DMS 273 (cell line): ENCODE measurements around the gene NTRK2.

Source experiments
- DNase-seq: peaks from one replicate; lab custom pipeline; 2025; ENCODE audit not compliant: unreplicated experiment; lab: John Stamatoyannopoulos, UW

The NTRK2 gene

DNA sequence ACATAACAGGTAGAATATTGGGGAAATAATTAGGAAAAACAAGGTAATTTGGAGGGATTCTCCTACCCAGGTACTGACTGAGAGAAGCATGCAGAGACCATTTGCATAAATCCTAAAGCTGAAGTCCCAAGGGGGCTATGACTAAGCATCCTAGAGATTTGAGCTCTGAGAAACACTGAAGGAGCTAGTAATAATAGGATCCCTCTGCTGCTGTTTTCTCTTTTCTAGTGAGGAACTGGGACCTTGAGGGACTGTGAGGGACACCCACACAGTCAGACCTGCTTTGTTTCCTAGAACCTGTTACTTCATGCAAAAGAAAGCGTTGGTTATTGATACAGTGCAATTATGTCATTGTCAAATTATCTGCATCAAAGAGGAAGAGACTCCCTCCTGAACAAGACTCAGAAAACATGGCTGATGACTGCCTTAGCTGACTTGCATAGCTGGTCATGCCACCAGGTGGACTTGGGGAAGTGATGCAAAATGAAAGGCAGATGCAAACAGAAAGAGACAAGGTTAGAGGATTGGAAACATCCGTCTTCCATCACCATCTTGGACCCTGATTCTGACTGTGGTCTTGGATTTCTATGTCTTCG, 335.4 kb downstream of the NTRK2 start:
- no peak for DNase-seq

DNA sequence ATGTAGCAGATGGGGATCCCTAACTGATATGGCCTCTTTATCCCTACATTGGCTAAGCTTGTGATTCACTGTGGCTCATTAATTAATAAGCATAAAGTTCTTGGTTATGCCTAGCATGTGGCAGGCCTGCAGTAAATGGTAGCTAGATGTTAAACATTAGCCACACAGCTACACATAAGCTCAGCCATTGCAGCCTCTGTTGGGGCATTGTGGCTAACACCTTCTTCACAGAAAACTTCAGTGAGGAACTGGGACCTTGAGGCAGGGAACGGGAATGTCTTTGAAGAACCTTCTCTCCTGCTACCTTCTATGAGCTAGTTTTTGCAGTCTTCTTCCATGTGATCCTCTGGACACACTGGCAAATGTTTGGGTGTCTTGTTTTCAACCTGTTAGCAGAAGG, 338.2 kb downstream of the NTRK2 start:
- DNase-seq = no peak

DNA sequence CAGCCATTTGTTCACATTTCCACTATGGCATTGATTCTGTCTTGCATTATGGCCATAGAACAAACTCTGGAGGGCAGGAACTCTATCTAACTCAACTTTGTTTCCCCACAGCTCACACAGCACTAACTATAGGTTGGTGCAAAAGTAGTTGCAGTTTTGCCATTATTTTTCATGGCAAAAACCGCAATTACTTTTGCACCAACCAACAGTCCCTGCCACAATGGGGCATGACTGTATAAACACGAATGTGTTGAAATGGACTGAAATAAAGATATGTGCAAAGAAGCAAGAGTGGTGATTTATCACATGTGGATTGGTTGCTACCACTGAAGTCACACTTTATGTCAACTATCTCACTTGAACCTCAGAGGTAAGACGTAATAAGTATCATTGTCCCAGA, 338.7 kb downstream of the NTRK2 start:
- no peak for DNase-seq

DNA sequence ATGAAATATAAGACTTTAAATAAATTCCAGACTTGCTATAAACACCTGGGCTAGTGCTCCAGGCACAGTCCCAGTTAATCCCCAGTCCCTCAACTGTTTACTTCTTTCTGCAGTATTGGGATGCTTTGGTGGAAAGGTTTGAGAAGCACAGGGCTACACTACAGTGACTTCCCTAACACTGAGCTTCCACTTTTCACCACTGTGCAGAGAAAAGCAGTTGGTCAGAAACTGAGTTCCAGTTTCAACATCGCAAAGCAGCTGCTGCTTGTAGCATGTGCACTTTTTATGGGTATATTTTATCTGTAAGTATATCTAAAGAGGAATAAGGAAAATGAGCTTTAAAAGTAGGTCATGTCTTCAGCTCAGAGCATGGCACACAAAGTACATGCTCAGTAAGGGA, 339.7 kb downstream of the NTRK2 start:
- DNase-seq = no peak

DNA sequence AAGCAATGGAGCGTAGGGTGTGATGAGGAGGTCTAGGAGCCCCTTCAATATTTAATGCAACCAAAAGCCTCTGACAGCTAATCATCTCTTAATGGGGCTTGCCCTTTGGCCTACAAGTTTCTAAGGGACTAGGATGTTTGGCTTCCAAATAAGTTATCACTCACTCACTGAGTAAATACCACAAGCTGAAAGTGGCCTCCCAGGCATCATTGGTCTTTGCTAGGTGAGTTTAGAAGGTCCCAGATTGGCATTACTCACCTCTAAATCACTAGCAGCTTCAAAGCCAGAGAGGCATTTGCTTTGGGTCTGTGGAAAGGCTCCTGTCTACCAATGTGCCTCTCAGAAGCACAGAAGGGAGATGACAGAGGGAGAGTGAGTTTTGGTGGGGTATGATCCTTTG, 344.2 kb downstream of the NTRK2 start:
- no peak for DNase-seq

DNA sequence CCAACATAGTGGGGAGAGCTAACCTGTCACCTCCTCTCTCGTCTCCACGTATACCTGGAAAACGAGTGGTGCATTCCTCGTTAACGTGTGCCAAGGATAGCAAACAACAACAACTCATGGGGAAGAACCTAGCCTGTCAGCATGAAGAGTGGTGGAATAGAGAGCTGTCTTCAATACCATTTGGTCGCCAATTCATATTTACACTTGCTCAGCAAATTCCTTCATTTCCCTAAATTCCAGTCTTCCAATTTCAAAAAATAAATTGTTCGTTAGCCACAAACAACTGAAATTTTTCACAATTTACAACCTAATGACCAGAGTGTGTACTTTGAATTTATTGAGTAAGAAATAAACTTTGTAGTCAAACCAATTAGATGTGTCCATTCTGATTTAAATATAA, 344.8 kb downstream of the NTRK2 start:
- no peak for DNase-seq

DNA sequence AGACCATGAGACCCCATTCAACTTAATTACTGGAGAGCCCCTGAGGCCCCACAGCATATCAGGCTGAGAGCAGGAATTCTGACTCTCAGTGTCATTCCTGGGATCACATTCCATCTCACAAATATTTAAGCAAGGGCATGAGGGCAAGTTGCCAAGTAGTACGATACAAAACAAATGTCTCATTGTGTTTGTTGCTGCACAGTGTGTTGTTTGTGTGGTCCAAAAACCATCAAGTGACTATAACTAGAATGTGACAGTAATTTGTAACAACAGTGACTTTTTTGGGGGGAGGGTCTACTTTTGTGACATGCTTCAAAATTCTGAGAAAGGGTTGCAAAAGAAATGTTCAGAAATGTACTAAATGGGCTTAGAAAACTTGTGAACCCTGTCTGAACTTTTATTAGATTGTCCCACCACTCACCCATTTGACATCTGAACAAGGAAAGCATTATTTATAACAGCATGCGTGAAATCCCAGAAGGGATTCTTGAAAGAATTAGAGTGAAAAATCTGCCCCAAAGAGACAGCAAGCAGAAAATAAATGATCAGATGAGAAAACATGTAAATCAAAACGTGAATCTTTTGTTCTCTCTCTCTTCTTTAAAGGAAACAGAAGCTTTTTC, 347.0 kb downstream of the NTRK2 start:
- no peak for DNase-seq

DNA sequence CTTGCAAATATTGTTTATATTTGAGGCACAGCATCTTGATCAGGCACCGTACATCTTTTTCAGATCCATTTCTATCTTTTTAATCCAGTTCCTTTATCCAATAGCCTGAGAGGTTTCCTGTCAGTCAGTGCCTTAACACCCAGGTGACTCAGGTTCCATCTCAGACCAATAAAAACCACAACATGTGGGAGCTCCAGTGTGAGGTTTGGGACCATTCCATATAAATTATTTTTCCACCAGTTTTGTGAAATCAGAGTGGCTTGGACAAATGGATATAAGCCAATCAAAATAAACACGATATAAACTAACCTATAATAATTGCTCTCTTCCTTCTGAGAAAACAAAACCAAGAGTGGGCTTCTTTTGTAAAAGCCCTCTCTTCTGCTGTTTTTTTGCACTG, 351.3 kb downstream of the NTRK2 start:
- DNase-seq = no peak

DNA sequence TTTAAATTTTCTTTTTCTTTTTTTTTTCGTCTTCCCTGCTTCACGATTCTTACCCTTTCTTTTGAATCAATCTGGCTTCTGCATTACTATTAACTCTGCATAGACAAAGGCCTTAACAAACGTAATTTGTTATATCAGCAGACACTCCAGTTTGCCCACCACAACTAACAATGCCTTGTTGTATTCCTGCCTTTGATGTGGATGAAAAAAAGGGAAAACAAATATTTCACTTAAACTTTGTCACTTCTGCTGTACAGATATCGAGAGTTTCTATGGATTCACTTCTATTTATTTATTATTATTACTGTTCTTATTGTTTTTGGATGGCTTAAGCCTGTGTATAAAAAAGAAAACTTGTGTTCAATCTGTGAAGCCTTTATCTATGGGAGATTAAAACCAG, 352.2 kb downstream of the NTRK2 start:
- DNase-seq = no peak

DNA sequence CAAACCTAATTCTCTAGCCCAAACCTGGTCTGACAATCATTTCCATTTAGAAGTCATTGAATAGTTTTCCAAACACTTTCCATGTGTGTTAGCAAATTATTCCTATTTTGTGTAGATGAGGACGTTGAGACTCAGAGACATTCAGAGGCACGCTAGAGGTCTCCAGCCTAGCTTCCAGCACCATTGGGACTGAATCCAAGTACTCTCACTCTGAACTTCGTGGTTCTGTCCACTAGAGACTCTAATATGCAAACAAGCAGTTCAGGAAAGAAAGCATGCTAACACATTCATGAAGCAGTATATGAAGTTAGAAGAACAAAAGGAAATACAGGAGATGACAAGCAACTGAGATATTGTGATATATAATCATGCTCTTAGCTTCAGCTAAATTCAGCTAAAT, 354.8 kb downstream of the NTRK2 start:
- DNase-seq = peak; percentile 1

DNA sequence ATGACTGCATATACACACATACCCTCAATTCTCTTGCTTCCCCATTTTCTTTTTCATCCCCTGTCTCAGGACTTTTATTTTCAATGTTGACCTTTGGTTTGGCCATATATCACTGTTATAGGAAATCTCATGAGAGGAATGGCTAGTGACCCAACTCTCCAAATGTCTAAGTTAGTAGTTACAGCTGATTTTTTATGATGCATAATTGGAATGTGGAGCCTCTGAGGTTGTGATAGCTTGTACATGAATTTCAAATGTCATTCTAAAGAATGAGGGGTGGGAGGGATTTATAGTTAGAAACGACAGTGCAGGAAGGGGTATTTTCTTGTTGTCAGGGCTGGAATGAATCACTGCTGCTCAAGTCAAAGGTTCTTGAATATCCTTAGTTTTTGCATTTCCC, 356.1 kb downstream of the NTRK2 start:
- DNase-seq = no peak

DNA sequence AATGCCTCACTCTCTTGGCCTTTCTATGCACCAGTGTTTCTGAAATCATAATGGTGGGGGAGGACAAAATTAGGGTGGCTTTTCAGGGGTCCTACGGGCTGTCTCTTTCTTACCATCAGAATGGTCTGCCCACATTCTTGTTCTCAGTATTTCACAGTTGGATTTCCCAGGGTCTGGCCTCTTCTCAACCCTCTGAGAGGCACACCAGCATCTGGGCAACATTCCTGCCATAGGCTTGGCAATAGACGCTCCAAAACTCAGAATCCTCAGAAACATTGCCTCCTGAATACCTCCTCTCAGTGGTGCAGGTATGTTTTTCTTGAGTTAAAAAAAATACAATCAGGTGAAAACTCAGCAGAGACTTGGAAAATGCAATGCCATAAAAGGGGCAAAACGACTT, 358.3 kb downstream of the NTRK2 start:
- no peak for DNase-seq

DNA sequence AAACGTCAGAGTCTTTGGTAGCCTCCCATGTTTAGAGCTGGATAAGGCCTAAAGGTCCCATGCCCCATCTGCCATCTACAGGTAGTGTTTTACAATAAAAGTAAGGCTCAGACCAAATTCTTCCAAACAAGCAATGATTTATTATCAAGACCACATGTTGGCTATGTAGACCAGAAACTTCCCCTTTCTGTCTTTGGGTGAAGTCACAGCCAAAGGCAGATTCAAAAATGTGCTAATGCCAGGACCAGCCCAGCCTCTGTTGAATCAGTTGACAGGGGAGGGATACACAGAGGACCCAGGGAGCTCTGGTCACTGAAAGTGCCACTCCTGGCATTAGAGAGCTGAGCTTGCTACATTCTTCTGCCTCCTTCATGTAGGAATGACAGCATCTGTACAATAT, 360.8 kb downstream of the NTRK2 start:
- DNase-seq = peak; percentile 9

DNA sequence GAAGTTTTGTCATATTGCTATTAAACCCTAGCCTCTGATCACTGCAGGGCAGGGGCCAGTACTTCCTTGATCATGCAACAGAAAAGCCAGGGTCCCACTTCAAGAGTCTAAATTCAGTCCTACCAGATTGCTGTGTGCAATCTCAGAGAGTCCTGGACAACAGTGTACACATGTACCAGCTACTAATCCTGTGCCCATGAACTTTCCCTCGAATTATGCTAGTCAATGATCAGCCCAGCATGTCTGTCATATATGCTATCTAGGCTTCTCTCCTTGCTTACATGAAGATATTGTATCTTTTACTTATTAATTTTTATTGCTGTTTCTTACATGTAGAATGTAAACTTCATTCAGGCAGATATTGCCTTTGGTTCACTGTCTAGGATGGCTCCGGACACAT, 367.0 kb downstream of the NTRK2 start:
- no peak for DNase-seq

DNA sequence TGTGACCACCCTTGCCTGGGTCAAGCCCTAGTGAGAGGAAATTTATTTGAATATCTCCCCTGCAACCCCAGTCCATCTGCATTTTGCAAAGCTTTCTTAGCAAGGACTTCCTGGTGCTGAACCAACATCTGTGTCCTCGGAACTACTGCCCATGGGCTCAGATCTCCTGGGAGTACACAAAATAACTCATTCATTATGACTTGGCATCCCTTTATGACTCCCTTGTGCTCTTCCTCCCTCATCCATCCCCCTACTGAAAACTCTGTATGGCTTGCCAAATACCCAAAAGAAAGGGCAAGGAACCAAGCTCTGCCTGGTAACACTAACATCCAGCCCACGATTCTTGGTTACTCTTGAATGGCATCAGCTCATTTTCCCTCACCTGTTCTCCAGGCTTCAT, 368.5 kb downstream of the NTRK2 start:
- DNase-seq = no peak

DNA sequence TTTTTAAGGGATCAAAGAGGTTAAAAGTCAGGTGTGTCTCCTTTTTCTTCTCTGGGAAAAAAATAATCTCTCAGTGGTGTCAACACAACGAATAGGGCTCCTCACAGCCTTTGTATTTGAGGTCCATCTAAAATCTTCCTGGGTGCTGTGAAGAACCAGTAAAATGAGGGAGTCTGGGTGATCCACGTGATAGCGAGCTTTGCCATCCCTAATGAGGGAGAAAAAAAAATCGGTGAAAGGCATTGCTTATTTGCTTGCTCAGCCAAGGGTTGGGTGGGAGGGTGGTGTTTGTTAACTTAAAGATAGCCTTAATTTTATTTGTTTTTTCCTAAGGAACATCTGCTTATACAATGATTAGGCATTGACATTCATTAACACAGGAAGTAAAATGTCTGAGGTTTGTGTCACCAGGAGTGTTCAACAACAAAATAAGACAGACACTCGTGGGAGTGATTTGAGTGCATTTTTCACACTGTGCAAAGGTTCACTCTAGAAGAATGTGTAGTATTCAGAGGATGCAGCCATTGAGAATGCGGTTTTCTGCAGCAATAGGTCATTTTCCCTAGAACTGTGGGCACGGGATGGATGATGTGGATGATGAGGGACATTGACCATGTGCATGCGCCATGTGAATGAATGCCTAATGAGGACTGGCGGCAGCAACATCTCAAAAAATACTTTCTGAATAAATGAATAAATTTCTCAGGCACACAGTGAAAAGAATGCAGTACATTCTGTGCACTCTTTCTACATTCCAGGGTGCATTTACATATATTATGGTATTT, 369.5 kb downstream of the NTRK2 start:
- DNase-seq = no peak

DNA sequence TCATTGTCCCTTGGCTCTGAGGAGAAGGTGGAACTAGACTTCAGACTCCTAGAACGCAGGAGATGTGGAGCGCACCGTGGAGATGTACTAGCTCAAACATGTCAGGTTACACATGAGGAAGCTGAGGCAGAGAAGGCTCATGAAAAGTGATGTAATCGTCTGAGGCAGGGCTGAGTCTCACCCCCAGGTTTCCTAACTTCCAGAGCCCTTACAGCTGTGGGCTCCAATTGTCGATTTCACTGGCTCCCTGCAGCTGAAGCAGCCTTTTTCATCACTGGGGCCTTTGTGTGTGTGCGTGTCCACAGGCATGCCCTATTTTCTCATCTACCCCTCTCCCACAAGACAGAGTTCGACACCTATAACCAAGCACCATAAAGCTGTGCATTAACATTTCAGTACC, 370.6 kb downstream of the NTRK2 start:
- DNase-seq = no peak

DNA sequence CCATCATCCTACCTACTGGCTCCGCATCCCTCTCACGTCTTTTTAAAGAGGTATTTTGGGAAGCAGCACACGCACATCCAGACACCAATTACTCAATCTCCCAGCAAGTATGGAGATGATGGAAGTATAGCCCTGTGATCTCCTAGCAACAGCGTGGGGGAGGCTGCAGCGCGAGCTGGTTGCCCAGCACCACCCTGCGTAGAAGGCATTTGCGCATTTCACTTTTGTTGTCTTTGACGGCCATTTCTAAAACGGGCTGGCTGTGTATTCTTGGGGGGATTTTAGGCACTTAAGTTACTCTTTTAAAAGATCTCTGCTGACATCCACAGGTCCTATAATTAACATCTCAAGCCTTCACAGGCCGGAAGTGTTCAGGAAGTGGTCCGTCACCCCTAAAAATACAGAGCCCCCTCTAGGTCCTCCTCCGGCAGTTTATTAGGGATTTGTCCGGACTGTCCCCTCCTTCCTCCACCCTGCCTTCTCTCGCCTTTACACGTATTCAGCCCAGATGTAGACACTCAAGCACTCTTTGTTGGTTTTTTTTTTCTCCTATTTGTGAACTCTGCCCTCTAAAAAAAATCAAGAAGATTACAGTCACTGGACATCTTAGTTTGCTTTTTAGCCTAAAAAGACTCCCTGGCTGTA, 371.4 kb downstream of the NTRK2 start:
- DNase-seq = no peak

DNA sequence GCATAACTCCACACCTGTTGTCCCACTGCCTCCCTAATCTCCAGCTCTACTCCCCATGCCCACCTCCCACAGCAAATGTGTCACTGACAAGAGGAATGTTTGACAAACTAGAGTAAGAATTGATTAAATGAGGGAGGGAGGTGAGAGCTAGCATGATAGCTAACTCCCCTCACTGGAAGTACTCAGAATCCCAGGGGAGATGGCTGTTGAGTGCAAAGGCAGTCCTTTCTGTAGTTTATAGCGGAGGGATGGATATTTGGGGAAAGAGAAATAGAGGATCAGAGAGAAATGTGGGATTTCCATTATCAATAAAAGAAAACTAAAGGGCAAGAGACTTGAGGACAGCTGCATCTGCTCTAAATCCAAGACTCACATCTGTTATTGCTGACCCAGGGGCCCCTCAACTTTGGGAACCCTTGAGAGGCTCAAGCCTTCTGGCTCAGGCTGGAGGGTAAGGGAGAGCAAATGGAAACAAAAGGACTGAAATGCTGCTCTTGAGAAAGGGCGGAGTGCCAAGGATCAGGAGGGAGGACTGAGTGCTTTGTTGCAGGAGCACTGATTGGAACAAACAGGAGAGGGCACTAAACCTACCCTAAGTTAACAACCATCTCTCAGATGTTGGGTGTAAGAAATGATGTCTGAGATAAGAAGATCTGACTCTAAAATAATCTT, 372.1 kb downstream of the NTRK2 start:
- DNase-seq = no peak

DNA sequence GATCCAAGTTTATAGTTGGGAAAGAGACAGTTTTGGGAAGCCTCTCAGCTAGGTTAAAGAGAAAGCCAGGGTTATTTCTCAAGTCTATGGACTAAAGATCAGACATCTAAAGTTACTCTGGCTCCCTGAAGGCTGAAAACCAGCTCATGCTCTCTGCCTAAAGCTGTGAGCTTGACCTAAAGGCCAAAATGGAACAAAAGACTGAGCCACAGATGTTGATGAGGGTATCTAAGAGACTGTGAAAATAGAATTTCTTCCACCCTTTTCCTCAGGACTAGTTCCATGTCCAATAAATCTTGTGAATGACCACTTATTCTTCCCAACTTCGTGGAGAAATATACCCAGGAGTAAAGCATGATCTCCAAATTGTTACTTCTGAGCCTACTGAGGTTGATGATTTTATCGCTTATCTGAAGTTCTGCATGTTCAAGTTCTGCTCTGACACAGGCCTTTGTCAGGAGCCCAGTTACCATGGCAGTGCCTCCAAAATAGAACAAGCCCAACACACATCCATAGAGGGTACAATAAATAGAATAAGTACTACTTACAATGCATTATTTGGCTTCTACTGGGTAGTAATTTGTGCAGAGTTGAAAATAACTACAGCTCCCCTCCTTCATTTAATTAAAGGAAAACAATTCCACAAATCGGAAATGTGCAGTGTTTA, 373.6 kb downstream of the NTRK2 start:
- DNase-seq = no peak

DNA sequence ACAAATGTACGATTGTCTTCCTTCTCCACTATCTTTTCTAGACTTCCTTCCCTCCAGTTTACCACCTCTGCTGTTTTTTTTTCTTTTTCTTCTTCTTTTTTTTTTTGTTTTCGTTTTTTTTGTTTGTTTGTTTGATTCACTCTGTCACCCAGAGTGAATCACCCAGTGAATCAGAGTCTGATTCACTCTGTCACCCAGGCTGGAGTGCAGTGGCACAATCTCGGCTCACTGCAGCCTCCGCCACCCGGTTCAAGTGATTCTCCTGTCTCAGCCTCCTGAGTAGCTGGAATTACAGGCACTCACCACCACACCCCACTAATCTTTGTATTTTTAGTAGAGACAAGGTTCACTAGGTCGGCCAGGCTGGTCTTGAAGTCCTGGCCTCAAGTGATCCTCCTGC, 375.7 kb downstream of the NTRK2 start:
- no peak for DNase-seq
